ENCODE results near the gene HELT. TPM values are rescaled to one million over a fixed set of nuclear protein-coding genes. Genes with fewer than 3 reads are reported as not detected.

The HELT gene
- total RNA-seq, 1 donor from 2014 or later, result not detected

DNA sequence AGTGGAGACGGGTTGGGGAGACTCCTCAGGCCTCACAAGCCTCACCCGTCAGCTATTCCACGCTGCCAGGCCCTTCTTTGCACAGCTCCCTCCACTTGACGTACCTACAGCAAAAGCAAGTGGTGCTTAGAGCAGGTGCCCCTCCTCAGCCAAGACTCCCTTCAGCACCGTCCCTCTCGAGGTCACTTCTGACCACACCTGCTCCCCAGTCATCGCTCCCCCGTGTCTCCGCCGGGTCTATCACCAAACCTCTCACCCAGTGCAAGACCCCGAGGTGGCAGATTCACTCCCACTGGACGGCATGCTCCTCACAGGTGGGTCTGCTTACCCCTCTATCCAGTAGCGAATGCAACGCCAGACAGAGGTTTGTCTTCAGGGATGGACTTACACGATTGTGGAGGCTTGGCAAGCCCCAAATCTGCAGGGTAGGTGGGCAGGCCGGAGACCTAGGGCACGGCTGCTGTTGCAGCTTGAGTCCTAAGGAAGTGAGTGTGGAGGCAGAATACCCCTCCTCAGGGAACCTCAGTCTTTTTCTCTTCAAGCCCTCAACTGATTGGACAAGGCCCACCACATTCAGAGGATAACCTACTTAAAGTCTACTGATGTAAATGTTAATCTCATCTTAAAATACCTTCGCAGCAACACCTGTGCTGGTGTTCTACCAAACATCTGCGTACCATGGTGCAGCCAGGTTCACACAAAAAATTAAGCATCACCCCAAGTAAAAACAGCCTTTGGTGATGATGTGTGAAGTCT is 14.5 kb upstream of the HELT start:
- ATAC-seq, result no peak
- DNase-seq (ENCODE audit: low spot score), result no peak

DNA sequence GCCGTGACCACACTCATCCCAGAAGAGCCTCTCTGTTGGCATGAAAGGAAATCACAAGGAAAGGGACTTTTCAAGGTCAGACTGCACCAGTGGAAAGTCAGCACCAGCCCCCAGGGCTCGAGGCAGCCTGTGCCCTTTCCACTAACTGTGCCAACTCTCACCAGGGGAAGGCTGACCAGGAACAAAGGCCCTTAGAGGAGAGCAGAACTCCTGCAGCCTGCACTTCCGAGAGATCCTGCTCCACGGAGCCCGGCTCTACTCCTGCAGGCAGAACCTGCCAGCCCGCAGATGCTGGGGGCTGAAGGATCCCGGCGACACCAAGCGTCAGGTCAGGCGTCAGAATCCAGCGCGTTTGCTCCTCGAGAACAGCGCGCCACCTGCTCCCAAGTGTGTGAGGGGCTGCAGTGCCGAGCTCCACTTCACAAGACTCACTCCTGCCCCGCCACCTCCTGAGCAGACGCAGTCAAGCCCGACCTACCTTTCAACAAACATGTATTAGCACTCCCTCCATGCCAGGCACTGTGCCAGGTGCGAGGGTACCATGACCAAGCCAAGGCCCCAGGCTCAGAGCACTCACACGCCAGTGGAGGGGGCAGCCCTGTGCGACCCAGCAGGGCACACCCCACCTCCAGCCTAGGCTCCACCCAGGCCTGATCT is 13.6 kb upstream of the HELT start:
- DNase-seq (ENCODE audit: low spot score) (peak; percentile 56), ATAC-seq (peak; percentile 51)

DNA sequence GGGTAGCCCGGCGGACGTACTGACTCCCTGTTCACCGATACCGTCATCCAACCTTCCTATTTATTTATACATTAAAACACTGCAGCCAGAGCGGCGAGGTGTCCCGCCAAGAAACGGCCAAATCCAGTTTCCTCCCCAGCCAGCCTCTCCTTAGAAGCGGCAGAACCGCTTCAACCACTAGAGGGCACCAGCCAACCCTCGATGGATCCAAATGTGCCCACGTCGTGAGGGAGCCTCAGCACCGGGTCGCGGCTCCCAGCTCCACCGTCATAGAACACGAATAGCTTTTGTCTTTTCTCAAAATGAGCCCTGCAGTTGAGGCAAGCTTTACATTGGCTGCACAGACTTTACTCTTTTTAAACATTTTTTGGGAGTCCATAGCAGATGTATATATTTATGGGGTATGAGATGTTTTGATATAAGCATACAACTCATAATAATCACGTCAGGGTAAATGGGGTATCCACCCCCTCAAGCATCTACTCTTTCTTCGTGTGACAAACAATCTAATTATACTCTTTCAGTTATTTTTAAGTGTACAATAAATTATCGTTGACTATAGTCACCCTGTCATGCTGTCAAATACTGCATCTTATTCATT is 13.0 kb upstream of the HELT start:
- DNase-seq (ENCODE audit: low spot score) (peak; percentile 79), ATAC-seq (peak; percentile 94)

DNA sequence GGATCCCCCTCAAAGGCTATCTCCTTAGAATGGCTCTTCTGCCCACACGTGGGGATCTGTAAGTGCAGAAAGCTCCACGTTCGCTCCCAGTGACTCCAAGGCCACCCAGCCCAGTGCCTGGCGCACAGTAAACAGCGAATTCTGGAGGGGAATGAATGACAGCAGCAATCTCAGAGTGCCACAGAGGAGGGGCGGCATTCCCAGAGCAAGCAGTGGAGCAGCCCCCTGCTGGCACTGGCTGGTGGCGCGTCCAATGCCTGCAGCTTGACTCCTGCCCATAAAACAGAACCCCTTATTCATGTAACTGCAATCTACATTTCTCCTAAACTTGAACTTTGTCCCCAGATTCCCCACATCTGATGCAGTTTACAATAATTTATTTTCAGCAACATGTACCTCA is 6.9 kb upstream of the HELT start:
- no peak for DNase-seq (ENCODE audit: low spot score)

DNA sequence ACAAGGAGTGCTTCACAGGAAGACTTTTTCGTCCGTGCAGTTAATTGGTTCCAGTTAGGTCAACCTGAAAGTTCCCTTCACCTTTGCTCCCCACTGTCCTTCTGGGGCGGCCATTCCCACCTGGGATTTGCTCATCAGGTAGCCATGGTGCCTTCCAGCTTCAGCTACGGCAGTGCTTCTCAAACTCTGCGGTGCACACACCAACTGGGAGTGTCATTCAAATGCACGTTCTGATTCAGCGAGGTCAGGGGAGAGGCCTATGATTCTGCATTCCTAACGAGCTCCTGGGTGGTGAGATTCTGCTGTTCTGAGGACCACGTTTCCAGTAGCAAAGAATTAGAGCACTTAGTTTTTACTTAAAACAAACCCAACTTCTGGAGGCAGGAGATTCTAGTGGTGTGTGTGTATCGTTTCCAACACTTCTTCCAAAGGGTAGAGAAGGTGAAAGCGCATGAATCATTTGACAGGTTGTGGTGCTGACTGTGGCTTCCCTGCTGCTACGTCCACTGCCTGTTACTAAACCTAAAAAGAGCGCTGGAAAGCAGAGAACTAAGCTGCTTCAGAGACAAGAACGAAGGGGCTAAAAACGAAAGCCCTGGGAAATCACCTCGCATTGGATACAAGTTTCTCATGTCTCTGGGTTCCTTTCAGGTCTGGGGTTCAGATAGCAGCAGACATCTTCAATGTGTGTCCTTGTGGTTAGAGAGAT is 4.7 kb upstream of the HELT start:
- ATAC-seq, result no peak

More for the DNA sequence above, 6.9 kb upstream of the HELT start:
- no peak for ATAC-seq

DNA sequence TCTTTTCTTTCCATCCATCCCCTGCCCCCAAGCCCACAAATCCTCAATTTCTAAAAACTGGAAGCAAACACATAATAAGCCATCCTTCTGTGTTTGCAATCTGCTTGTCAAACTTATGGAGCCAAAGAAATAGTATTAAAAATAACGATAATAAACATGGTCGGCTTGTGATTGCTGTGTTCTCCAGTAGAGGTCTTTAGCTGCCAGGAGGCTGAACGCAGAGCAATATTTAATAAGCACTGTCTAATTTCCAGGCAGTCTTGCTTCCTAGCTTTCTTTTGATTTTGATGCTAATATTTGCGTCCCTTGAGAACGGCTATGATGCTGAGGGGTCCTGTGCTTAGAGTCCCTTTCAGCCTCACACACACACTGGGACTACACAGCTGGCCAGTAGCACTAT is 3.2 kb upstream of the HELT start:
- DNase-seq (ENCODE audit: low spot score) (no peak), ATAC-seq (no peak)

More for the DNA sequence above, 4.7 kb upstream of the HELT start:
- DNase-seq (ENCODE audit: low spot score), result no peak

DNA sequence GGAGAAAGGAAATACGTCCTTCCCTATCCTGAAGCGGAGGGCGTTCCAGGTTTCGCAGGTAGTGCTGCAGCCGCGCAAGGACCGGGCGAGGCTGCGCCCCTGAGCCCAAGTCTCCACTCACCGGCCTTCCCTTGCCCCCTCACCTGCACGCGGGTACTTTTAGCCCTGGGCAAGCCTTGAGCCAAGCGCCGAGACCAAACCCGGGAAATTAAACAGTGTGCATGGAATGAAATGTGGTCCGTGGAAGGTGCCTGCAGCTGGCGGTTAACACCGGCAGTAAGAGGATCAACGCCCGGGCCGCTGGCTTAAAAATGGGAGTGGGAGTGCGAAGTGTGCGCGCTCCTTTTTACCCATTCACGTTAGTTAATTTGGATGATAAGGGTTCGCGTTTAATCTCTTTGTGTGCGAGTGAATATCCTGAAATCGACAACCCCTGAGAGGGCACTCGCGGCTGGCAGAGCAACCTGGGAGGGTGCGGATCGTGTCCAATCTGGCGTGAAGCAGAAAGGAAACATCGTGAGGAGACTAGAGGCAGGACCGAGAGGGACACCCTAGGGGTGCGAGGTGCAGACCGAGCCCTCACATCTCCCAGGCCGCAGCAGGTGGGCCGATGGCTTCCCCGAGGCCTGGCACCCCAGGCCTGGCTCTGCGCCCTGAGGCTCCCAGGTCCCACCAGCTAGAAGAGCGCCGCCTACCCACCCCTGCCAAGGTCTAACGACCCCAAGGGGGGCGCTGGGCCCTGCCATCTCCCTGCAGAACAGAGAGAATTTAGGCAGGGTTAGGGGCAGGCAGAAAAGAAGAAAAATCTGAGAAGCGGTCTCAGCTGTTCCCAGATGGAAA is 2.0 kb upstream of the HELT start:
- DNase-seq (ENCODE audit: low spot score) (no peak), ATAC-seq (no peak)

DNA sequence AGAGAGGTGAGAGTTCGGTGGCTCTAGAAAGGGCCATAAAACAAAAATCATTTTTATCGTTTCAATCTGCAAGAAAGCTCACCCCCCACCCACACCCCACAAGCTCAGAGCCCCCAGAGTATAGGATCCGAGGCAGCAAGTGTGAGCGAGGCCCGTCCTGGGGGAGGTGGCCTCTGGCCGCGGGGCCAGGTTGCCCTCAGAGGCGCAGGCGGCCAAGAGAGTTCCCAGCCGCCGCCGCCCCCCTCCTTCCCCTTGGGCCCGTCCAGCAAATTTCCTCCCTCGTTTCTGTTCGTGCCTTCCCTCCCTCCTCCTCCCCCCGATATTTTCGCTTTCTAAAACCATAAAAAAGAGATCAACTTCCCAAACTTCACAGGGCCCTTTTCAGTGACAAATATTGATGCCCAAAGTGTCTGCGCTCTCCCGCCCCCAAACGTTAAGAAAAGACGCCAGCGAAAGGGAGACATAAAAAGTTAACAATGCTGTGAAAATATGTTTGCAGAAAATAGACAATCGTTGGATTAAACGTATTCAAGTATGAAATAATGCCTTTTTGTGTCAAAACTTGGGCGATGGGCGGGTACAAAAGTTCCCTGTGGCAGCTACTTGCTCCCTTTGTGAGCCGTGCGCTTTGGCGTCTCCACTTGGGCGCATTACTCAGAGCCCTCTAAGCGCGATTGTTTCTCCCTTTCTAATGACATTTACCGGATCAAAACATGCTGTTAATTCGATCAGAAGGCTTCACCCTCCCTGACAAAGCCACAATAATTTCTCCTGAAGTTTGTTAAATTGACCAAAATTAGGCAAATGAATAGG is 1.1 kb upstream of the HELT start:
- DNase-seq (ENCODE audit: low spot score) (no peak), ATAC-seq (no peak)

DNA sequence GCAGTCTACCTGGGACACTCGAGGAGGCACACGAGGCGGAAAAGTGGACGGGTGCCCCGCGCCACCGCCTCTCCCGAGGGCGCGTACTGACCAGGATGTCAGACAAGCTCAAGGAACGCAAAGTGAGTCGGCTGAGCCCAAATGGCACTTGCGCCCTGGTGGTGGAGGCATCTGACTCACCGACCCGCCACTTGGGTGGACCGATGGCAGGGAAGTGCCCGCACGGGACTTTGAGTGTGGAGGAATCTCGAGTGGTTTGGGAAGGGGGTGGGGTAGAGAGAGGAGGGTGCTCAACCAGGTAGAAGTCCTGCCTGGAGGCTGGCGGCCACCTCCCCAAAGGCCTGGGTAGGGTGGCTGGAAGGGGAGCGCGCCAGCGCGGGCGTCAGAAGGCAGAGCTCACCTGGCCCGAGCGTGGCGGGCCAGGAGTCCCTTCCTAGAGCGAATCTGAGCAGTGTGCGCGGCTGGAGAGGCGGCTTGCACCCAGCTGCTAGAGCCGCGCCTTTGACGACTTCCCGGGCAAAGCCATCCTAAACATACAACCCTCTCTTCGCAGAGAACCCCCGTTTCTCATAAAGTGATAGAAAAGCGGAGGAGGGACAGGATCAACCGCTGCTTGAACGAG is 655 bp downstream of the HELT start:
- DNase-seq (ENCODE audit: low spot score) (no peak), ATAC-seq (no peak)

DNA sequence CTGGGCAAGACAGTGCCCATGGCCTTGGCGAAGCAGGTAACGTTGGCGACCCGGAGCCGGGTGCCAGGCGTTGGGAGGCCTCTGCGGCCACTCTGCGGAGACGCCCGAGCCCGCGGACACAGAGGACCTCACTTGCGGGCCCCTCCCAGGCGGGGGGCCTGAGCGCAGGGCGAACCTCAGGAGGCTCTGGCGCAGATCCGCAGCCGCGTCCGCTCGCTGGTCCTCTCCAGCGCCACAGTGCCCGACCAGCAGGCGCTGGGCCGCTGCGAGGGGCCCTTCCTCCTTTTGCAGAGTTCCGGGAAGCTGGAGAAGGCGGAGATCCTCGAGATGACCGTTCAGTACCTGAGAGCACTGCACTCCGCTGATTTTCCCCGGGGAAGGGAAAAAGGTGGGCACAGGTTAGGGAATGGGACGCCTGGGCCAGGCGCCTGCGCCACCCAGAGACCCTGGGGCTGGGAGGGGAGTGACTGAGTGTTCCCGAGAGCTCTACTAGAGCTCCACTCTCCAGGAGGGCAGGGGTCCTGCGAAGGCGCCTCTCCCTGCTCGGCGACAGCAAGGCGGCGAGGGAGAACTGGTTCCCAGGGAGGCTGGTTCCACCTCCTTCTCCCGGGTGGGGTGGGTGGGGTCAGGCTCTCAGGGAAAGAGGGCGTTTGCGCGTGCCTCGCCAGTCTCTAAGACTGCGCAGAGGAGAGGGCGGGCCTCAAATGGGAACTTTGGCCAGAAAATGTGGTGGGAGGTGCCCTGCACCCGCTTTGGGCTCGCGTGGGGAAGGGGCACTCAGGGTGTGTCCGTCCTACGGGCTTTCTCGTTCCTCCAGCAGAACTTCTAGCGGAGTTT is 1.4 kb downstream of the HELT start:
- DNase-seq (ENCODE audit: low spot score), result no peak
- ATAC-seq, result no peak

DNA sequence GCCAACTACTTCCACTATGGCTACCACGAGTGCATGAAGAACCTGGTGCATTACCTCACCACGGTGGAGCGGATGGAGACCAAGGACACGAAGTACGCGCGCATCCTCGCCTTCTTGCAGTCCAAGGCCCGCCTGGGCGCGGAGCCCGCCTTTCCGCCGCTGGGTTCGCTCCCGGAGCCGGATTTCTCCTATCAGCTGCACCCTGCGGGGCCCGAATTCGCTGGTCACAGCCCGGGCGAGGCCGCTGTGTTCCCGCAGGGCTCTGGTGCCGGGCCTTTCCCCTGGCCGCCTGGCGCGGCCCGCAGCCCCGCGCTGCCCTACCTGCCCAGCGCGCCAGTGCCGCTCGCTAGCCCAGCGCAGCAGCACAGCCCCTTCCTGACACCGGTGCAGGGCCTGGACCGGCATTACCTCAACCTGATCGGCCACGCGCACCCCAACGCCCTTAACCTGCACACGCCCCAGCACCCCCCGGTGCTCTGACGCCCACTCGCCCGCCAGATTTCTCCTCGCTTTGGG is 2.1 kb downstream of the HELT start:
- DNase-seq (ENCODE audit: low spot score), result no peak
- peak; percentile 50 for ATAC-seq

DNA sequence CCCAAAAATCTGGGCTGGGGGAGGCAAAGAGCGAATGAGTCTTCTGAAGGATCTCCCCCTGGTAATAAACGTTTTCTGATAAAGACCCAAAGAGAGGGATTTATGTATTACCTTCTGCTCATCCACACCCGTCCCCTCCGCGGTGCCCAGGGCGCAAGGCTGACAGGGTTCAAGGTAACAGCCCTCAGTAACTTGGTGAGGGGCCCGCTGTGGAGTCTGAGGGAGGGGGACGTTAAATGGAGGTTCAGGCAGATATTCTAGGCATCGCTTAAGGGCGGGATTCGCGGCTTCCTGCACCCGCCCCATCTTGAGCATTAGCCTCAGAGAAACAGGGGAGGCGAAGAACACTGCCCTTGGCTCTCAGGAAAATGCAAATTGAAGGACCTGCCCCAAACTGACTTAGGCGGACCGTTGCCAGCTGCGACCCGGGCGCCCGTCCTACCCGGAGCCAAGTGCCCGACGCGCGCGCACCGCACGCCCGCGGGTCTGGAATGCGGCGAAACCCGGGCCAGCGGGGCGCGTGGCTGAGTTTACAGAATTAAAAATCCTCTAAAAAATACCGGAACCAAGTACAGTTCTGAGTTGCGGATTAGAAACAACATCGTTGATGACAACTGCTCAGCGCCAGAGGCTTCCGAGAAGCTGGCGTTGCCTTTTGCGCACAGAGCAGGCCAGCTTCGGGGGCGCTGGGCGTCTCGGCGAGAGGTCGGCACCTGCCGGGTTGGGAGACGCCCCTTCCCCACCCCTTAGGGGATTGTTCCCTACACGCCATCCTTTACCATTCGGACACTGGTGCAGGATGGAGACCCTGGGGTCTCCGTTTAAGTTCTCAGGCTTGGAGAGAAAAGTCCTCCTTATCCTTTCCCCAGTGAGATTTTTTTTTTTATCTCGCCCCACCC is 2.8 kb downstream of the HELT start:
- ATAC-seq, result no peak
- DNase-seq (ENCODE audit: low spot score), result no peak

DNA sequence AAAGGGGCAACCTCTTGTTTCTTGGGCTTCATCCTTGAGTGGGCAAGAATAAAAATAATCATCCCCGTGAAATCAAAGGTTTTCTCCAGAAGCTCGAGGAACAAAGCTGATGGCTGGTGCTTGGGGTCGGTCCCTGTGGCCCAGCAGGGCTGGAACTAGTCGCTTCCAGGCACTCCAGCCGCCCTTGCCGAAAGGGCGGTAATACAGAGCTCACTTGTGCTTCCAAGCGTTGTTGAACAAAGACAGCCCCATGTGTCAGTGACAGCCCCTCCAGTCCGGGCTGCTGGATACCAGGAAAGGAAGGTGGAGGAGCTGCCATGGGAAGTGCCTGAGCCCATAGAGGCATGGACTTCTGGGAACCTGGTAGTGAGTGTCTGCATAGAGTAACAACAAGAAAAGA is 5.2 kb downstream of the HELT start:
- ATAC-seq (no peak), DNase-seq (ENCODE audit: low spot score) (no peak)

DNA sequence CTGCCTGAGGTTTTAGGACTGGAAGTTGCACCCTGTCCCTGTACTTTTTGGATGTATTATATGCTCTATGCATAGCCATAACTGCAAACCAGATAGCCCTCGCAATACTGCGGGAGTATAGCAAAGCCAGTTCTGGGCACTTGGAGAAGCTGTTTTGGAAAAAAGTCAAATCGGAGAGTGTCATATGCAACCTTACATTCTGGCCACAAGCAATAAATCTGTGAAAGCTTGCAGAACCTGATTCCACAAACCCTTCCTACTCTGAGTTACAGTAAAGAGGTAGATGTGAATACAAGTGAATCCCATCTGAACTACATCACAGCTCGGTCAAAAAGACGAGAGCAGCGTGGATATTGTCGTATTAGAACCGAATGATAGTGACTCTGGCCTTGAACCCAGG is 10.3 kb downstream of the HELT start:
- no peak for ATAC-seq

DNA sequence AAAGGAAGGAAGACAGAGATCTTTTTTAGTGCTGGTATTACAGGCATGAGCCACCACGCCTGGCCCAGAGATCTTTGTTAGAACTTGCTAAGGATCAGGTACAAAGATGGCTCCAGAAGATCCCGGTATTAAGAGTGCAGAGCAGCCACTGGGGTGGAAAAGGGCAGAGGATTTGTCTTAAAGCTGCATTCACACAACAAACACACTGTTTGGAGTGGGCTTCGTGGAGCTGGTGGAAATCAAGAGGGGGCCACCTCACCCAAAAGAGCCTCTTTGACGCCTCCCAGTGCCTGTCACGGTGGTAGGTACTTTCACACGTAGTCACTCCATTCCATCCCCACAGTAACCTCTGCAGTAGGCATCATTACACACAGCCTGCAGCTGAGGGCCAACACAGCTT is 13.3 kb downstream of the HELT start:
- no peak for DNase-seq (ENCODE audit: low spot score)
- no peak for ATAC-seq

More for the DNA sequence above, 10.3 kb downstream of the HELT start:
- no peak for DNase-seq (ENCODE audit: low spot score)

DNA sequence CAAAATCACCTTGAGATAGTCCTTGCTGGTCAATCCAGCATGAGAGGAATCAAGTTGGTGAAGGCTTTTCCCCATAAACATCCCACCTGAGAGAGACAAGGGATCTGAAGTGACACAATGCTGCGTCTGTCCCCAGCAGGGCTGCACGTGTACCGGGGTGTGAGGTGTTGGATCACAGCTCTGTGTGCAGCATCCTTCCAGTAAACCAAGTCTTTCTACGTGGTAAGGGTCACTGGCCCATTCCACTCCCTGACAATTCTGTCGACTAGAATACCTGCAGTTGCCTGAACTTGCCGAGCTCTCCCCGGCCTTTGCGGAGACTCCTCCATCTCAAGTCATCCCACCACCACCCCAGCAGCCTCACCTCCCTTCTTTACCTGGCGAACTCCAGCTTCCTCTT is 14.8 kb downstream of the HELT start:
- ATAC-seq (no peak), DNase-seq (ENCODE audit: low spot score) (no peak)

DNA sequence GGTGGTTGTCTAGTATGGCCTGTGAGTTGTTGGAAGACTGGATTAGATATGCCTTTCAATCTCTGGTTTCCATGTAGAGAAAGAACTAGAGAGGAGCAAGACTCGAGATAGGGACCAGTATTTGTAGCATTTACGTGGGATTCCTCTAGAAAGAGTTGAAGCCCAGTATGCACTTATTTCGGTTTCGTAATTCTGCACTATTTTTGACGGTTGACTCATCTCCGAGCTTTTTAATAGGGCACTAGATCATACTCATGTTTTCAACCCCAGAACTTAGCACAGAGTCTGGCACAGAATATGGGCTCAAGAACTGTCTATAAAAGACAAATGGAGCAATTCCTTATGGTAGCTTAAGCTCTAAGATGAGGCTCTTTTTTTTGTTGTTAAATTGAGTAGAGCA is 15.7 kb downstream of the HELT start:
- no peak for ATAC-seq
- no peak for DNase-seq (ENCODE audit: low spot score)
